ENCODE data around the gene PGM1. TPM values are rescaled to one million over a fixed set of nuclear protein-coding genes. Genes with fewer than 3 reads are reported as not detected.
"Not testable (repeated sequence)": the region's sequence is repeated elsewhere in the genome, so short reads cannot be mapped to it uniquely, and the experiment has no call there.

The PGM1 gene
- total RNA-seq, 1 experiment from 2014 or later = 77.2 TPM

GRCh38 chr1:63575340-63575826 is 17.8 kb upstream of the PGM1 start:
- intact Hi-C loops (cut with micrococcal nuclease; ENCODE audit: unreplicated experiment) = loop anchor here (5.0 kb wide), 1 partner anchor 672 kb away; no protein-coding TSS in a partner anchor
- no peak overlapping the region for H3K4me3 ChIP-seq (ENCODE audit: low read depth in 2 of 2, low read length in 2 of 2)
- TF ChIP-seq CTCF (IDR thresholded peaks at IDR 0.05) = peak; percentile 77
- TF ChIP-seq POLR2AphosphoS5 (IDR thresholded peaks at IDR 0.05; ENCODE audit: low read depth, low read length) = no peak
- H3K27me3 ChIP-seq (ENCODE audit: control insufficient read depth, insufficient read depth, low read length) = no peaks in the 10 kb centered on the region
- DNase-seq (ENCODE audit: low read depth, low spot score) (peak; percentile 33), ATAC-seq (peak; percentile 75)
- CTCF ChIA-PET = interaction anchor here (0.6 to 0.7 kb wide), 3 partner anchors 17 to 109 kb away, joined by 3 read pairs; no protein-coding TSS in a partner anchor
- POLR2A ChIA-PET = interaction anchor here (0.7 kb wide), 1 partner anchor 36 kb away, joined by 3 read pairs; no protein-coding TSS in a partner anchor
- H3K4me1 ChIP-seq (ENCODE audit: control insufficient read depth, insufficient read depth, low read length) = no peaks in the 10 kb centered on the region
- H3K27ac ChIP-seq (ENCODE audit: low read length) = no peak overlapping the region
- no peaks in the 10 kb centered on the region for H3K36me3 ChIP-seq (ENCODE audit: control insufficient read depth, insufficient read depth, low read length)
- no TSS peak for BruUV-seq (replicated peaks)
- in situ Hi-C loops (cut with HindIII; ENCODE audit: low pct_unique_long_range_greater_than_20kb, low sequenced_read_pairs) = no loop called here
- H3K9me3 ChIP-seq (ENCODE audit: control insufficient read depth, insufficient read depth, low read depth, low read length) = peaks cover under 1% of the 10 kb centered on the region; the same call in 1 of the 2 replicates

- not testable (repeated sequence) for DNase-seq (ENCODE audit: low read depth, low spot score); BruUV-seq (replicated peaks)
Observed at GRCh38 chr1:63586326-63586725, 6.9 kb upstream of the PGM1 start.

DNA sequence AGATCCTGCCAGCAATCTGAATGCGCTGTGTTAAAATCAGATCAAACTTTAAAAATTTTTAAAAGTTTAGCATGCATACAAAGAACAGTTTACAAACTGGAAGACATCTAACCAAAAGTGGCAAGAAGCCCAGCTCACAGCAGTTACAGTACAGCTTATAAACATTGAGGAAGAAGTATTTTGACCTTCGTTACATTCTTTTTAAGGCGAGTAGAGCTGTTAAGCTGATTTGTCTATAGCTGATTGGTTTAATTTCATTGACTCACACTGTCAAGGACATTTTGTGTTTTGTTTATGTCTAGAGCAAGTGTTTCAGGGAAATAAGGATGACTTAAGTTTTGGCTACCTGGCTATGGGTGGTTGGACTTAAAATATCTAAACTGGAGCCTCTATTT is 3.0 kb upstream of the PGM1 start:
- ChIA-PET CTCF (no interaction called here), POLR2A (no interaction called here)
- ATAC-seq = no peak

More at GRCh38 chr1:63586326-63586725, 6.9 kb upstream of the PGM1 start:
- intact Hi-C loops (cut with micrococcal nuclease; ENCODE audit: unreplicated experiment); ATAC-seq; CTCF ChIA-PET; in situ Hi-C loops (cut with HindIII; ENCODE audit: low pct_unique_long_range_greater_than_20kb, low sequenced_read_pairs); H3K4me3 ChIP-seq (ENCODE audit: low read depth in 2 of 2, low read length in 2 of 2); H3K4me1 ChIP-seq (ENCODE audit: control insufficient read depth, insufficient read depth, low read length); H3K36me3 ChIP-seq (ENCODE audit: control insufficient read depth, insufficient read depth, low read length); H3K9me3 ChIP-seq (ENCODE audit: control insufficient read depth, insufficient read depth, low read depth, low read length); POLR2A ChIA-PET; H3K27ac ChIP-seq (ENCODE audit: low read length); H3K27me3 ChIP-seq (ENCODE audit: control insufficient read depth, insufficient read depth, low read length): not testable (repeated sequence)

More for the DNA sequence above, 3.0 kb upstream of the PGM1 start:
- no peaks in the 10 kb centered on the region for H3K9me3 ChIP-seq (ENCODE audit: control insufficient read depth, insufficient read depth, low read depth, low read length)
- no peak overlapping the region for H3K4me3 ChIP-seq (ENCODE audit: low read depth in 2 of 2, low read length in 2 of 2)
- no peak overlapping the region for H3K27ac ChIP-seq (ENCODE audit: low read length)
- BruUV-seq (replicated peaks) = no TSS peak
- intact Hi-C loops (cut with micrococcal nuclease; ENCODE audit: unreplicated experiment) = no loop called here
- no peaks in the 10 kb centered on the region for H3K27me3 ChIP-seq (ENCODE audit: control insufficient read depth, insufficient read depth, low read length)
- DNase-seq (ENCODE audit: low read depth, low spot score) = no peak
- no peak for TF ChIP-seq CTCF (IDR thresholded peaks at IDR 0.05)
- TF ChIP-seq TCF7L2 (IDR thresholded peaks at IDR 0.05; ENCODE audit: low read depth, low read length) = no peak
- TF ChIP-seq SIN3A (IDR thresholded peaks at IDR 0.05; ENCODE audit: borderline replicate concordance, insufficient read depth, low read depth, low read length) = no peak
- TF ChIP-seq, protein P1, sequence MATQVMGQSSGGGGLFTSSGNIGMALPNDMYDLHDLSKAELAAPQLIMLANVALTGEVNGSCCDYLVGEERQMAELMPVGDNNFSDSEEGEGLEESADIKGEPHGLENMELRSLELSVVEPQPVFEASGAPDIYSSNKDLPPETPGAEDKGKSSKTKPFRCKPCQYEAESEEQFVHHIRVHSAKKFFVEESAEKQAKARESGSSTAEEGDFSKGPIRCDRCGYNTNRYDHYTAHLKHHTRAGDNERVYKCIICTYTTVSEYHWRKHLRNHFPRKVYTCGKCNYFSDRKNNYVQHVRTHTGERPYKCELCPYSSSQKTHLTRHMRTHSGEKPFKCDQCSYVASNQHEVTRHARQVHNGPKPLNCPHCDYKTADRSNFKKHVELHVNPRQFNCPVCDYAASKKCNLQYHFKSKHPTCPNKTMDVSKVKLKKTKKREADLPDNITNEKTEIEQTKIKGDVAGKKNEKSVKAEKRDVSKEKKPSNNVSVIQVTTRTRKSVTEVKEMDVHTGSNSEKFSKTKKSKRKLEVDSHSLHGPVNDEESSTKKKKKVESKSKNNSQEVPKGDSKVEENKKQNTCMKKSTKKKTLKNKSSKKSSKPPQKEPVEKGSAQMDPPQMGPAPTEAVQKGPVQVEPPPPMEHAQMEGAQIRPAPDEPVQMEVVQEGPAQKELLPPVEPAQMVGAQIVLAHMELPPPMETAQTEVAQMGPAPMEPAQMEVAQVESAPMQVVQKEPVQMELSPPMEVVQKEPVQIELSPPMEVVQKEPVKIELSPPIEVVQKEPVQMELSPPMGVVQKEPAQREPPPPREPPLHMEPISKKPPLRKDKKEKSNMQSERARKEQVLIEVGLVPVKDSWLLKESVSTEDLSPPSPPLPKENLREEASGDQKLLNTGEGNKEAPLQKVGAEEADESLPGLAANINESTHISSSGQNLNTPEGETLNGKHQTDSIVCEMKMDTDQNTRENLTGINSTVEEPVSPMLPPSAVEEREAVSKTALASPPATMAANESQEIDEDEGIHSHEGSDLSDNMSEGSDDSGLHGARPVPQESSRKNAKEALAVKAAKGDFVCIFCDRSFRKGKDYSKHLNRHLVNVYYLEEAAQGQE (IDR thresholded peaks at IDR 0.05; ENCODE audit: insufficient read depth in 1 of 2, low read depth in 2 of 2, low read length in 1 of 2) = no peak
- no peak for TF ChIP-seq POLR2AphosphoS5 (IDR thresholded peaks at IDR 0.05; ENCODE audit: low read depth, low read length)
- H3K36me3 ChIP-seq (ENCODE audit: control insufficient read depth, insufficient read depth, low read length) = no peaks in the 10 kb centered on the region
- H3K4me1 ChIP-seq (ENCODE audit: control insufficient read depth, insufficient read depth, low read length) = peaks cover 16% of the 10 kb centered on the region
- in situ Hi-C loops (cut with HindIII; ENCODE audit: low pct_unique_long_range_greater_than_20kb, low sequenced_read_pairs) = no loop called here

Data from Panc1 (cell line).